NCI-H1436 treated with DMSO at 0.1 percent for 48 hours (cell line): ENCODE data around the gene LMF1.

ENCODE experiments used
- DNase-seq: peaks from one replicate; lab custom pipeline; 2025; lab: John Stamatoyannopoulos, UW

LMF1 gene

GRCh38 chr16:970766-971581 lies at the start of gene LMF1:
Gene LMF1, minus strand, starts transcription at chr16:970984. Its CDS starts 4 bp downstream, at chr16:970980.
- DNase-seq: peak; percentile 51

- no peak for DNase-seq
These were observed 49.3 kb upstream of the LMF1 start for GRCh38 chr16:1020091-1020399.

GRCh38 chr16:1019231-1020090 lies 48.7 kb upstream of the LMF1 start:
- no peak for DNase-seq

GRCh38 chr16:1018447-1019198 lies 47.8 kb upstream of the LMF1 start:
- DNase-seq: no peak

GRCh38 chr16:1014771-1015495 lies 44.1 kb upstream of the LMF1 start:
- no peak for DNase-seq

GRCh38 chr16:1014221-1014620 lies 43.4 kb upstream of the LMF1 start:
- DNase-seq: no peak

GRCh38 chr16:1013593-1013900 lies 42.8 kb upstream of the LMF1 start:
- no peak for DNase-seq

- DNase-seq: no peak
These were observed 42.2 kb upstream of the LMF1 start for GRCh38 chr16:1012722-1013592.

GRCh38 chr16:1012135-1012534 lies 41.4 kb upstream of the LMF1 start:
- no peak for DNase-seq

GRCh38 chr16:1011316-1012082 lies 40.7 kb upstream of the LMF1 start:
- no peak for DNase-seq

- DNase-seq: no peak
These were observed 40.0 kb upstream of the LMF1 start for GRCh38 chr16:1010815-1011214.

GRCh38 chr16:1010251-1010650 lies 39.5 kb upstream of the LMF1 start:
- no peak for DNase-seq

GRCh38 chr16:1009358-1010150 lies 38.8 kb upstream of the LMF1 start:
- DNase-seq: no peak

GRCh38 chr16:1008085-1008484 lies 37.3 kb upstream of the LMF1 start:
- no peak for DNase-seq

- no peak for DNase-seq
These were observed 36.6 kb upstream of the LMF1 start for GRCh38 chr16:1007284-1007850.

- no peak for DNase-seq
These were observed 36.0 kb upstream of the LMF1 start for GRCh38 chr16:1006781-1007180.

GRCh38 chr16:1005286-1005685 lies 34.5 kb upstream of the LMF1 start:
- DNase-seq: no peak

GRCh38 chr16:1003391-1004347 lies 32.9 kb upstream of the LMF1 start:
- DNase-seq: no peak
